HEK293 (cell line): Measurements from ENCODE around the gene PHF23.

Experiments used
- EGR2 ChIP-seq: fragments of 450-650 bp; formaldehyde crosslinking; IDR thresholded peaks from 2 replicates; pipeline ENCODE4 v1.5.1; 2016; ENCODE audit warnings: low read depth, missing biosample characterization, missing genetic modification characterization
- KLF1 ChIP-seq: fragments of 450-650 bp; formaldehyde crosslinking; IDR thresholded peaks from 2 replicates; pipeline ENCODE4 v1.5.1; 2016; ENCODE audit warnings: missing biosample characterization, missing genetic modification characterization
- MEIS1 ChIP-seq: sonication (generic); formaldehyde crosslinking; IDR thresholded peaks from 2 replicates; pipeline ENCODE4 v1.8.1; 2022; ENCODE audit warnings: missing genetic modification reagents, mild to moderate bottlenecking, borderline replicate concordance
- SCRT2 ChIP-seq: fragments of 450-650 bp; formaldehyde crosslinking; IDR thresholded peaks from 2 replicates; pipeline ENCODE4 v1.5.1; 2016; ENCODE audit warnings: missing biosample characterization, missing genetic modification characterization
- ZBTB1 ChIP-seq: fragments of 450-650 bp; formaldehyde crosslinking; IDR thresholded peaks from 2 replicates; pipeline ENCODE4 v1.5.1; 2016; ENCODE audit warnings: missing biosample characterization, missing genetic modification characterization
- ZFP3 ChIP-seq: fragments of 450-650 bp; formaldehyde crosslinking; IDR thresholded peaks from 2 replicates; pipeline ENCODE4 v1.5.1; 2016; ENCODE audit warnings: low read depth, missing biosample characterization, missing genetic modification characterization
- ZNF211 ChIP-seq: fragments of 450-650 bp; formaldehyde crosslinking; IDR thresholded peaks from 2 replicates; pipeline ENCODE4 v1.5.1; 2016; ENCODE audit warnings: low read depth, missing biosample characterization, missing genetic modification characterization
- ZNF302 ChIP-seq: fragments of 450-650 bp; formaldehyde crosslinking; IDR thresholded peaks from 2 replicates; pipeline ENCODE4 v1.5.1; 2016; ENCODE audit warnings: missing biosample characterization, missing genetic modification characterization, low read depth
- ZNF335 ChIP-seq: fragments of 450-650 bp; formaldehyde crosslinking; conservative IDR thresholded peaks from 2 replicates; pipeline ENCODE4 v1.5.1; 2016; ENCODE audit warnings: missing biosample characterization, missing genetic modification characterization
- ZNF354C ChIP-seq: fragments of 450-650 bp; formaldehyde crosslinking; IDR thresholded peaks from 2 replicates; pipeline ENCODE4 v1.5.1; 2016; ENCODE audit warnings: missing biosample characterization, missing genetic modification characterization, low read depth, borderline replicate concordance
- ZNF366 ChIP-seq: fragments of 450-650 bp; formaldehyde crosslinking; conservative IDR thresholded peaks from 2 replicates; pipeline ENCODE4 v1.5.1; 2016; ENCODE audit warnings: missing biosample characterization, missing genetic modification characterization
- ZNF416 ChIP-seq: fragments of 450-650 bp; formaldehyde crosslinking; IDR thresholded peaks from 2 replicates; pipeline ENCODE4 v1.5.1; 2016; ENCODE audit warnings: missing biosample characterization, missing genetic modification characterization
- ZNF433 ChIP-seq: fragments of 450-650 bp; formaldehyde crosslinking; IDR thresholded peaks from 2 replicates; pipeline ENCODE4 v1.5.1; 2016; ENCODE audit warnings: missing biosample characterization, missing genetic modification characterization, low read depth
- ZNF473 ChIP-seq: fragments of 450-650 bp; formaldehyde crosslinking; IDR thresholded peaks from 2 replicates; pipeline ENCODE4 v1.5.1; 2017; ENCODE audit warnings: missing biosample characterization, missing genetic modification characterization
- ZNF514 ChIP-seq: fragments of 450-650 bp; formaldehyde crosslinking; IDR thresholded peaks from 2 replicates; pipeline ENCODE4 v1.5.1; 2016; ENCODE audit warnings: missing biosample characterization, missing genetic modification characterization
- ZNF623 ChIP-seq: fragments of 450-650 bp; formaldehyde crosslinking; IDR thresholded peaks from 2 replicates; pipeline ENCODE4 v1.5.1; 2016; ENCODE audit warnings: missing biosample characterization, missing genetic modification characterization
- ZNF76 ChIP-seq: fragments of 450-650 bp; formaldehyde crosslinking; IDR thresholded peaks from 2 replicates; pipeline ENCODE4; 2016; ENCODE audit warnings: low read depth, missing biosample characterization, missing genetic modification characterization, borderline replicate concordance
- ZNF768 ChIP-seq: fragments of 450-650 bp; formaldehyde crosslinking; IDR thresholded peaks from 2 replicates; pipeline ENCODE4 v1.5.1; 2018; ENCODE audit warnings: missing biosample characterization, mild to moderate bottlenecking, missing genetic modification characterization
- ZNF776 ChIP-seq: fragments of 450-650 bp; formaldehyde crosslinking; IDR thresholded peaks from 2 replicates; pipeline ENCODE4 v1.5.0; 2017; ENCODE audit warnings: missing biosample characterization, missing genetic modification characterization, borderline replicate concordance
- TF ChIP-seq, protein P1 (sequence below): fragments of 450-650 bp; IDR thresholded peaks from 2 replicates; pipeline ENCODE4 v1.5.1; 2018; ENCODE audit warnings: missing biosample characterization, missing genetic modification characterization
- TF ChIP-seq, protein P2 (sequence below): fragments of 450-650 bp; formaldehyde crosslinking; IDR thresholded peaks from 2 replicates; pipeline ENCODE4 v1.5.1; 2016; ENCODE audit warnings: missing biosample characterization, missing genetic modification characterization
- TF ChIP-seq, protein P3 (sequence below): fragments of 450-650 bp; formaldehyde crosslinking; IDR thresholded peaks from 2 replicates; pipeline ENCODE4 v1.5.1; 2017; ENCODE audit warnings: missing biosample characterization, missing genetic modification characterization
- TF ChIP-seq, protein P4 (sequence below): fragments of 450-650 bp; formaldehyde crosslinking; IDR thresholded peaks from 2 replicates; pipeline ENCODE4 v1.5.1; 2017; ENCODE audit warnings: missing biosample characterization, missing genetic modification characterization
- TF ChIP-seq, protein P5 (sequence below): fragments of 450-650 bp; formaldehyde crosslinking; IDR thresholded peaks from 2 replicates; pipeline ENCODE4 v1.5.1; 2016; ENCODE audit warnings: missing biosample characterization, missing genetic modification characterization
- TF ChIP-seq, protein P6 (sequence below): fragments of 450-650 bp; formaldehyde crosslinking; IDR thresholded peaks from 2 replicates; pipeline ENCODE4; 2016; ENCODE audit warnings: missing biosample characterization, missing genetic modification characterization
- TF ChIP-seq, protein P7 (sequence below): fragments of 450-650 bp; formaldehyde crosslinking; IDR thresholded peaks from 2 replicates; pipeline ENCODE4 v1.5.1; 2016; ENCODE audit warnings: missing biosample characterization, missing genetic modification characterization
- TF ChIP-seq, protein P8 (sequence below): fragments of 450-650 bp; formaldehyde crosslinking; IDR thresholded peaks from 2 replicates; pipeline ENCODE4 v1.5.1; 2016; ENCODE audit warnings: missing biosample characterization, missing genetic modification characterization

PHF23 gene

DNA sequence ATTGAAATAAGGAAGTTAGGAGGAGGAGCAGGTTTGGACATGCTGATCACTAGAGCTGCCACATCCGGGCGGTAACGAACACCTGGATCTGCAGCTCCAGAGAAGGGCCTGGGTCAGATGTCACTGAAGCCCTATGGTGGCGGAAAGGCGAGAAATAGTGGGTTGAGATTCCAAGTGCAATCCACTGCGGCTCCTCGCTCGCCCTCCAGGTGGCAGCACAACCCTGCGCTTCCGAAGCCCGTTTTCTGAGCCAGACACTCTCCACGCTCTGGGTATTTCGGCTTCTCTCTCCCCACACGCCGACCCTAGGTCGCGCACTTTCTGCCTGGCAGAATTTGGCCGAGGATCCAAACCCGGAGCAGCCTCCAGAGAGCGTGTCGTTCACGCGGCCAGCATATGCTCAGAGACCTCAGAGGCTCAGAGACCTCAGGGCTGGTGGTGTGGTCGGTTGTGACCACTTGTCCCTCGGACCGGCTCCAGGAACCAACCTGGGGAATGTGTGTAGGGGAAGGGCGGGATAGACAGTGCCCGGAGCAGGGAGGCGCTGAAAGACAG is 41.3 kb upstream of the PHF23 start (continued):
- TF ChIP-seq, protein P1, sequence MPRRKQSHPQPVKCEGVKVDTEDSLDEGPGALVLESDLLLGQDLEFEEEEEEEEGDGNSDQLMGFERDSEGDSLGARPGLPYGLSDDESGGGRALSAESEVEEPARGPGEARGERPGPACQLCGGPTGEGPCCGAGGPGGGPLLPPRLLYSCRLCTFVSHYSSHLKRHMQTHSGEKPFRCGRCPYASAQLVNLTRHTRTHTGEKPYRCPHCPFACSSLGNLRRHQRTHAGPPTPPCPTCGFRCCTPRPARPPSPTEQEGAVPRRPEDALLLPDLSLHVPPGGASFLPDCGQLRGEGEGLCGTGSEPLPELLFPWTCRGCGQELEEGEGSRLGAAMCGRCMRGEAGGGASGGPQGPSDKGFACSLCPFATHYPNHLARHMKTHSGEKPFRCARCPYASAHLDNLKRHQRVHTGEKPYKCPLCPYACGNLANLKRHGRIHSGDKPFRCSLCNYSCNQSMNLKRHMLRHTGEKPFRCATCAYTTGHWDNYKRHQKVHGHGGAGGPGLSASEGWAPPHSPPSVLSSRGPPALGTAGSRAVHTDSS (tag by site-specific recombination): no peak
- TF ChIP-seq, protein P2, sequence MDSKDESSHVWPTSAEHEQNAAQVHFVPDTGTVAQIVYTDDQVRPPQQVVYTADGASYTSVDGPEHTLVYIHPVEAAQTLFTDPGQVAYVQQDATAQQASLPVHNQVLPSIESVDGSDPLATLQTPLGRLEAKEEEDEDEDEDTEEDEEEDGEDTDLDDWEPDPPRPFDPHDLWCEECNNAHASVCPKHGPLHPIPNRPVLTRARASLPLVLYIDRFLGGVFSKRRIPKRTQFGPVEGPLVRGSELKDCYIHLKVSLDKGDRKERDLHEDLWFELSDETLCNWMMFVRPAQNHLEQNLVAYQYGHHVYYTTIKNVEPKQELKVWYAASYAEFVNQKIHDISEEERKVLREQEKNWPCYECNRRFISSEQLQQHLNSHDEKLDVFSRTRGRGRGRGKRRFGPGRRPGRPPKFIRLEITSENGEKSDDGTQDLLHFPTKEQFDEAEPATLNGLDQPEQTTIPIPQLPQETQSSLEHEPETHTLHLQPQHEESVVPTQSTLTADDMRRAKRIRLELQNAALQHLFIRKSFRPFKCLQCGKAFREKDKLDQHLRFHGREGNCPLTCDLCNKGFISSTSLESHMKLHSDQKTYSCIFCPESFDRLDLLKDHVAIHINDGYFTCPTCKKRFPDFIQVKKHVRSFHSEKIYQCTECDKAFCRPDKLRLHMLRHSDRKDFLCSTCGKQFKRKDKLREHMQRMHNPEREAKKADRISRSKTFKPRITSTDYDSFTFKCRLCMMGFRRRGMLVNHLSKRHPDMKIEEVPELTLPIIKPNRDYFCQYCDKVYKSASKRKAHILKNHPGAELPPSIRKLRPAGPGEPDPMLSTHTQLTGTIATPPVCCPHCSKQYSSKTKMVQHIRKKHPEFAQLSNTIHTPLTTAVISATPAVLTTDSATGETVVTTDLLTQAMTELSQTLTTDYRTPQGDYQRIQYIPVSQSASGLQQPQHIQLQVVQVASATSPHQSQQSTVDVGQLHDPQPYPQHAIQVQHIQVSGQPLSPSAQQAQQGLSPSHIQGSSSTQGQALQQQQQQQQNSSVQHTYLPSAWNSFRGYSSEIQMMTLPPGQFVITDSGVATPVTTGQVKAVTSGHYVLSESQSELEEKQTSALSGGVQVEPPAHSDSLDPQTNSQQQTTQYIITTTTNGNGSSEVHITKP (tag by site-specific recombination): peak; percentile 86
- TF ChIP-seq ZNF354C (tag by site-specific recombination) (no peak), ZNF768 (tag by site-specific recombination) (no peak), ZNF514 (tag by site-specific recombination) (no peak), ZNF623 (tag by site-specific recombination) (no peak), ZNF416 (tag by site-specific recombination) (no peak), ZNF302 (no peak), EGR2 (no peak), ZNF76 (no peak), ZNF211 (tag by site-specific recombination) (no peak), ZNF776 (tag by site-specific recombination) (no peak), ZFP3 (tag by site-specific recombination) (no peak), ZNF473 (no peak), ZNF366 (tag by site-specific recombination) (peak; percentile 50), MEIS1 (CRISPR knock-in tag) (no peak), ZBTB1 (no peak), KLF1 (no peak; the same call in 1 of the 2 replicates), SCRT2 (tag by site-specific recombination) (peak; percentile 67), ZNF433 (tag by site-specific recombination) (no peak), ZNF335 (tag by site-specific recombination) (peak; percentile 94)
- TF ChIP-seq, protein P3, sequence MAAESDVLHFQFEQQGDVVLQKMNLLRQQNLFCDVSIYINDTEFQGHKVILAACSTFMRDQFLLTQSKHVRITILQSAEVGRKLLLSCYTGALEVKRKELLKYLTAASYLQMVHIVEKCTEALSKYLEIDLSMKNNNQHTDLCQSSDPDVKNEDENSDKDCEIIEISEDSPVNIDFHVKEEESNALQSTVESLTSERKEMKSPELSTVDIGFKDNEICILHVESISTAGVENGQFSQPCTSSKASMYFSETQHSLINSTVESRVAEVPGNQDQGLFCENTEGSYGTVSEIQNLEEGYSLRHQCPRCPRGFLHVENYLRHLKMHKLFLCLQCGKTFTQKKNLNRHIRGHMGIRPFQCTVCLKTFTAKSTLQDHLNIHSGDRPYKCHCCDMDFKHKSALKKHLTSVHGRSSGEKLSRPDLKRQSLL (tag by site-specific recombination): no peak
- TF ChIP-seq, protein P4, sequence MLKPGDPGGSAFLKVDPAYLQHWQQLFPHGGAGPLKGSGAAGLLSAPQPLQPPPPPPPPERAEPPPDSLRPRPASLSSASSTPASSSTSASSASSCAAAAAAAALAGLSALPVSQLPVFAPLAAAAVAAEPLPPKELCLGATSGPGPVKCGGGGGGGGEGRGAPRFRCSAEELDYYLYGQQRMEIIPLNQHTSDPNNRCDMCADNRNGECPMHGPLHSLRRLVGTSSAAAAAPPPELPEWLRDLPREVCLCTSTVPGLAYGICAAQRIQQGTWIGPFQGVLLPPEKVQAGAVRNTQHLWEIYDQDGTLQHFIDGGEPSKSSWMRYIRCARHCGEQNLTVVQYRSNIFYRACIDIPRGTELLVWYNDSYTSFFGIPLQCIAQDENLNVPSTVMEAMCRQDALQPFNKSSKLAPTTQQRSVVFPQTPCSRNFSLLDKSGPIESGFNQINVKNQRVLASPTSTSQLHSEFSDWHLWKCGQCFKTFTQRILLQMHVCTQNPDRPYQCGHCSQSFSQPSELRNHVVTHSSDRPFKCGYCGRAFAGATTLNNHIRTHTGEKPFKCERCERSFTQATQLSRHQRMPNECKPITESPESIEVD (tag by site-specific recombination): no peak
- TF ChIP-seq, protein P5, sequence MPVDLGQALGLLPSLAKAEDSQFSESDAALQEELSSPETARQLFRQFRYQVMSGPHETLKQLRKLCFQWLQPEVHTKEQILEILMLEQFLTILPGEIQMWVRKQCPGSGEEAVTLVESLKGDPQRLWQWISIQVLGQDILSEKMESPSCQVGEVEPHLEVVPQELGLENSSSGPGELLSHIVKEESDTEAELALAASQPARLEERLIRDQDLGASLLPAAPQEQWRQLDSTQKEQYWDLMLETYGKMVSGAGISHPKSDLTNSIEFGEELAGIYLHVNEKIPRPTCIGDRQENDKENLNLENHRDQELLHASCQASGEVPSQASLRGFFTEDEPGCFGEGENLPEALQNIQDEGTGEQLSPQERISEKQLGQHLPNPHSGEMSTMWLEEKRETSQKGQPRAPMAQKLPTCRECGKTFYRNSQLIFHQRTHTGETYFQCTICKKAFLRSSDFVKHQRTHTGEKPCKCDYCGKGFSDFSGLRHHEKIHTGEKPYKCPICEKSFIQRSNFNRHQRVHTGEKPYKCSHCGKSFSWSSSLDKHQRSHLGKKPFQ (tag by site-specific recombination): no peak
- TF ChIP-seq, protein P6, sequence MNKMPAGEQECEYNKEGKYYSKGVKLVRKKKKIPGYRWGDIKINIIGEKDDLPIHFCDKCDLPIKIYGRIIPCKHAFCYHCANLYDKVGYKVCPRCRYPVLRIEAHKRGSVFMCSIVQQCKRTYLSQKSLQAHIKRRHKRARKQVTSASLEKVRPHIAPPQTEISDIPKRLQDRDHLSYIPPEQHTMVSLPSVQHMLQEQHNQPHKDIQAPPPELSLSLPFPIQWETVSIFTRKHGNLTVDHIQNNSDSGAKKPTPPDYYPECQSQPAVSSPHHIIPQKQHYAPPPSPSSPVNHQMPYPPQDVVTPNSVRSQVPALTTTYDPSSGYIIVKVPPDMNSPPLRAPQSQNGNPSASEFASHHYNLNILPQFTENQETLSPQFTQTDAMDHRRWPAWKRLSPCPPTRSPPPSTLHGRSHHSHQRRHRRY (tag by site-specific recombination): no peak
- TF ChIP-seq, protein P7, sequence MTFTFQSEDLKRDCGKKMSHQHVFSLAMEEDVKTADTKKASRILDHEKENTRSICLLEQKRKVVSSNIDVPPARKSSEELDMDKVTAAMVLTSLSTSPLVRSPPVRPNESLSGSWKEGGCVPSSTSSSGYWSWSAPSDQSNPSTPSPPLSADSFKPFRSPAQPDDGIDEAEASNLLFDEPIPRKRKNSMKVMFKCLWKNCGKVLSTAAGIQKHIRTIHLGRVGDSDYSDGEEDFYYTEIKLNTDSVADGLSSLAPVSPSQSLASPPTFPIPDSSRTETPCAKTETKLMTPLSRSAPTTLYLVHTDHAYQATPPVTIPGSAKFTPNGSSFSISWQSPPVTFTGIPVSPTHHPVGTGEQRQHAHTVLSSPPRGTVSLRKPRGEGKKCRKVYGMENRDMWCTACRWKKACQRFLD (tag by site-specific recombination): no peak
- TF ChIP-seq, protein P8, sequence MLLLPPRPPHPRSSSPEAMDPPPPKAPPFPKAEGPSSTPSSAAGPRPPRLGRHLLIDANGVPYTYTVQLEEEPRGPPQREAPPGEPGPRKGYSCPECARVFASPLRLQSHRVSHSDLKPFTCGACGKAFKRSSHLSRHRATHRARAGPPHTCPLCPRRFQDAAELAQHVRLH (tag by site-specific recombination): no peak
